ENCODE data around the gene MOB3C.

DNA sequence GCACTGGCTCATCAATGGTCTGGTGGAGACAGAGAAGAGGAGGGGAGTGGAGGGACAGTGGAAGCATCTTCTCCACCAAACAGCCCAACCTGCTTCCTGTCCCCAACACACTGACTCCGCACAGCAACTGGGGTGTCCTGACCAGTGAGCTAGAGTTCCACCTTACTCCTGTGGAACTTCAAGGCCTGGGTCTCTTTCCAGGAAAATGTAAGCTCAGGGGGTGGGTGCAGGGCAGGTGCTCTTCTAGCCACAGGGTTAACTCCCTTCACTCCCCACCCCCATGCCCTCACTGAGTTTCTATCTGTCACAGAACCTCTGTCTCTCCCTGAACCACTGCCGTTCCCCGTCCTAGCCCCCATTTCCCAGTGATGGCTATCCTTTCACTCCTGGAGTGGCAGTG, 876 bp downstream of the MOB3C start:
- TF ChIP-seq ZC3H10 (CRISPR knock-in tag; IDR thresholded peaks at IDR 0.05) = no peak
- no peak for TF ChIP-seq ZNF70 (CRISPR knock-in tag; IDR thresholded peaks at IDR 0.05)
